HepG2 (cell line): ENCODE results near the gene FAM131A. TPM values are rescaled to one million over a fixed set of nuclear protein-coding genes. Genes with fewer than 3 reads are reported as not detected.

ENCODE experiments used
- CHD4 ChIP-seq: fragments of 200-600 bp; sonication (generic); IDR thresholded peaks from 2 replicates; pipeline ENCODE4 v1.7.0; 2017; ENCODE audit warnings: mild to moderate bottlenecking, low read length, borderline replicate concordance
- E2F2 ChIP-seq: sonication (generic); formaldehyde crosslinking; IDR thresholded peaks from 2 replicates; pipeline ENCODE4 v1.4.0; 2020; ENCODE audit warnings: missing genetic modification reagents, borderline replicate concordance
- HOXA3 ChIP-seq: sonication (generic); formaldehyde crosslinking; IDR thresholded peaks from 2 replicates; pipeline ENCODE4 v1.5.0; 2020; ENCODE audit warnings: missing genetic modification reagents
- PRMT3 ChIP-seq: sonication (generic); formaldehyde crosslinking; IDR thresholded peaks from 2 replicates; pipeline ENCODE4 v1.8.1; 2022; ENCODE audit warnings: low read depth, mild to moderate bottlenecking, moderate library complexity, missing genetic modification reagents, borderline replicate concordance
- ZNF672 ChIP-seq: sonication (generic); formaldehyde crosslinking; IDR thresholded peaks from 2 replicates; pipeline ENCODE4 v1.8.1; 2022; ENCODE audit warnings: missing genetic modification reagents
- polyA plus RNA-seq, 8 experiments: library from polyadenylated mRNA; depleted of rRNA in 3 of 8; stranded (reverse) in 7 of 8; unstranded in 1 of 8; fragments of >200 nt; fragmentation: Illumina TruSeq in 4 of 8; extraction: Trizol in 4 of 8; gene quantifications; 2 replicates each; pipeline versions ENCODE4 v1.2.1 to v1.2.3, GENCODE V29; 2011 to 2016; ENCODE audit warnings: low read depth in 4 of 8, missing spikeins in 1 of 8, mixed read lengths in 1 of 8; ENCODE audit not compliant: insufficient read depth in 1 of 8
- total RNA-seq, 5 experiments: library from RNA; depleted of rRNA; stranded (reverse); fragments of >200 nt; fragmentation: Illumina TruSeq; extraction: Trizol; gene quantifications; 2 replicates each; pipeline ENCODE4 v1.2.3, GENCODE V29; 2016; ENCODE audit warnings: low read depth in 1 of 5
- TF ChIP-seq, protein P1 (sequence below): sonication (generic); formaldehyde crosslinking; conservative IDR thresholded peaks from 2 replicates; pipeline ENCODE4 v1.4.0; 2020; ENCODE audit warnings: mild to moderate bottlenecking, missing genetic modification reagents, moderate library complexity
- TF ChIP-seq, protein P2 (sequence below): sonication (generic); formaldehyde crosslinking; IDR thresholded peaks from 2 replicates; pipeline ENCODE4 v1.5.0; 2020; ENCODE audit warnings: missing genetic modification reagents

The FAM131A gene
- total and polyA plus RNA-seq, 2 of the 13 experiments (the other 11 are each of a cell fraction or from before 2014, with no cell fraction given), result 9.2 to 9.3 TPM

- TF ChIP-seq, protein P1, sequence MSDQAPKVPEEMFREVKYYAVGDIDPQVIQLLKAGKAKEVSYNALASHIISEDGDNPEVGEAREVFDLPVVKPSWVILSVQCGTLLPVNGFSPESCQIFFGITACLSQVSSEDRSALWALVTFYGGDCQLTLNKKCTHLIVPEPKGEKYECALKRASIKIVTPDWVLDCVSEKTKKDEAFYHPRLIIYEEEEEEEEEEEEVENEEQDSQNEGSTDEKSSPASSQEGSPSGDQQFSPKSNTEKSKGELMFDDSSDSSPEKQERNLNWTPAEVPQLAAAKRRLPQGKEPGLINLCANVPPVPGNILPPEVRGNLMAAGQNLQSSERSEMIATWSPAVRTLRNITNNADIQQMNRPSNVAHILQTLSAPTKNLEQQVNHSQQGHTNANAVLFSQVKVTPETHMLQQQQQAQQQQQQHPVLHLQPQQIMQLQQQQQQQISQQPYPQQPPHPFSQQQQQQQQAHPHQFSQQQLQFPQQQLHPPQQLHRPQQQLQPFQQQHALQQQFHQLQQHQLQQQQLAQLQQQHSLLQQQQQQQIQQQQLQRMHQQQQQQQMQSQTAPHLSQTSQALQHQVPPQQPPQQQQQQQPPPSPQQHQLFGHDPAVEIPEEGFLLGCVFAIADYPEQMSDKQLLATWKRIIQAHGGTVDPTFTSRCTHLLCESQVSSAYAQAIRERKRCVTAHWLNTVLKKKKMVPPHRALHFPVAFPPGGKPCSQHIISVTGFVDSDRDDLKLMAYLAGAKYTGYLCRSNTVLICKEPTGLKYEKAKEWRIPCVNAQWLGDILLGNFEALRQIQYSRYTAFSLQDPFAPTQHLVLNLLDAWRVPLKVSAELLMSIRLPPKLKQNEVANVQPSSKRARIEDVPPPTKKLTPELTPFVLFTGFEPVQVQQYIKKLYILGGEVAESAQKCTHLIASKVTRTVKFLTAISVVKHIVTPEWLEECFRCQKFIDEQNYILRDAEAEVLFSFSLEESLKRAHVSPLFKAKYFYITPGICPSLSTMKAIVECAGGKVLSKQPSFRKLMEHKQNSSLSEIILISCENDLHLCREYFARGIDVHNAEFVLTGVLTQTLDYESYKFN (CRISPR knock-in tag), result 0 out of 2 replicates have a peak, but pooled peaks have one; percentile 2
- TF ChIP-seq E2F2 (CRISPR knock-in tag), result no peak
- 0 out of 2 replicates have a peak, but pooled peaks have one; percentile 25 for TF ChIP-seq HOXA3
- no peak for TF ChIP-seq ZNF672
- TF ChIP-seq, protein P2, sequence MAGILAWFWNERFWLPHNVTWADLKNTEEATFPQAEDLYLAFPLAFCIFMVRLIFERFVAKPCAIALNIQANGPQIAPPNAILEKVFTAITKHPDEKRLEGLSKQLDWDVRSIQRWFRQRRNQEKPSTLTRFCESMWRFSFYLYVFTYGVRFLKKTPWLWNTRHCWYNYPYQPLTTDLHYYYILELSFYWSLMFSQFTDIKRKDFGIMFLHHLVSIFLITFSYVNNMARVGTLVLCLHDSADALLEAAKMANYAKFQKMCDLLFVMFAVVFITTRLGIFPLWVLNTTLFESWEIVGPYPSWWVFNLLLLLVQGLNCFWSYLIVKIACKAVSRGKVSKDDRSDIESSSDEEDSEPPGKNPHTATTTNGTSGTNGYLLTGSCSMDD (CRISPR knock-in tag), result no peak
- TF ChIP-seq CHD4, result no peak
- TF ChIP-seq PRMT3 (CRISPR knock-in tag), result no peak
- TF ChIP-seq, all 625 proteins: peak for 5
These were observed 45.5 kb upstream of the FAM131A start (continued) for GRCh38 chr3:184291738-184292445.
